GM19328 (cell line): ENCODE data around the gene SELENOI.
"Not testable (repeated sequence)": the region's sequence is repeated elsewhere in the genome, so short reads cannot be mapped to it uniquely, and the experiment has no call there.

Experiments used
- ATAC-seq: cut with Tn5 transposase; IDR thresholded peaks from one replicate; pipeline ENCODE4 v1.9.1; 2021; ENCODE audit warnings: mild to moderate bottlenecking, moderate library complexity; ENCODE audit not compliant: unreplicated experiment

Gene SELENOI

GRCh38 chr2:26326514-26326913 lies 19.4 kb upstream of the SELENOI start:
- no peak for ATAC-seq

GRCh38 chr2:26327291-26328272 lies 18.4 kb upstream of the SELENOI start:
- no peak for ATAC-seq

- not testable (repeated sequence) for ATAC-seq
Observed at GRCh38 chr2:26329083-26329482, 16.9 kb upstream of the SELENOI start.

- ATAC-seq: no peak
Observed at GRCh38 chr2:26330114-26330549, 15.8 kb upstream of the SELENOI start.

GRCh38 chr2:26330604-26331003 lies 15.3 kb upstream of the SELENOI start:
- ATAC-seq: no peak

GRCh38 chr2:26331321-26331720 lies 14.6 kb upstream of the SELENOI start:
- ATAC-seq: not testable (repeated sequence)

GRCh38 chr2:26333293-26333692 lies 12.7 kb upstream of the SELENOI start:
- no peak for ATAC-seq

GRCh38 chr2:26335231-26335630 lies 10.7 kb upstream of the SELENOI start:
- ATAC-seq: no peak

GRCh38 chr2:26336719-26337118 lies 9.2 kb upstream of the SELENOI start:
- no peak for ATAC-seq

- no peak for ATAC-seq
Observed at GRCh38 chr2:26337298-26337697, 8.6 kb upstream of the SELENOI start.

- ATAC-seq: no peak
Observed at GRCh38 chr2:26340831-26341230, 5.1 kb upstream of the SELENOI start.

GRCh38 chr2:26344581-26345282 lies 1.2 kb upstream of the SELENOI start:
- no peak for ATAC-seq

GRCh38 chr2:26345283-26345544 lies 729 bp upstream of the SELENOI start:
- no peak for ATAC-seq

GRCh38 chr2:26346454-26347053 lies 611 bp downstream of the SELENOI start, which contains the start of gene ADGRF3:
TSS of gene ADGRF3 (minus strand) at chr2:26346789. CDS start at chr2:26346234, 555 bp downstream.
- no peak for ATAC-seq

GRCh38 chr2:26347286-26347865 lies 1.4 kb downstream of the SELENOI start:
- ATAC-seq: no peak

- ATAC-seq: no peak
Observed at GRCh38 chr2:26349690-26350089, 3.7 kb downstream of the SELENOI start.

GRCh38 chr2:26351375-26352090 lies 5.6 kb downstream of the SELENOI start:
- ATAC-seq: no peak

GRCh38 chr2:26352892-26353291 lies 6.9 kb downstream of the SELENOI start:
- no peak for ATAC-seq

GRCh38 chr2:26354469-26354868 lies 8.5 kb downstream of the SELENOI start:
- ATAC-seq: not testable (repeated sequence)
